D341Med (cell line): Measurements from ENCODE around the gene ANGPT4.
"Not testable (repeated sequence)": the region's sequence is repeated elsewhere in the genome, so short reads cannot be mapped to it uniquely, and the experiment has no call there.

Experiments used
- DNase-seq: peaks from one replicate; pipeline ENCODE4 v3.0.0; 2012; ENCODE audit warnings: low spot score

Gene ANGPT4

DNA sequence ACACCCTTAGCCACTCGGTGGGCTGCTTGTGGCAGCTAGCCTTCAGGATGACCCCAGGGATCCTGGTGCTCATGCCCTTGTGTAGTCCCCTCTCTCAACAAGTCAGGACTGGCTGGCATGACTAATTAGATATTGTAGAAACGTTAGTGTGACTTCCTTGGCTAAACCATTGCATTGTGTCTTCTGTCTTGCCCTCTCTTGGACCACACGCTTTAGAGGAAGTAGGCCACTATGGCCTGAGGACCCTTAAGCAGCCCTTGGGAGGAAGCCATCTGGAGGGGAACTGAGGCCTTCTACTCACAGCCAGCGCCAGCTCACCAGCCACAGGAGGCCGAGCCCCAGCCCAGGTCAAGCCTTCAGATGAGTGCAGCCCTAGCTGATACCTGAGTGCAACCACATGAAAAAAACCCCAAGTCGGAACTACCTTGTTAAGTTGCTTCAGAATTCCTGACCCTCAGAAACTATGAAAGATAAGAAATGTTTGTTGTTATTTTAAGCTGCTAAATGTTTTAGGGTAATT lies 10.1 kb downstream of the ANGPT4 start:
- DNase-seq = no peak

DNA sequence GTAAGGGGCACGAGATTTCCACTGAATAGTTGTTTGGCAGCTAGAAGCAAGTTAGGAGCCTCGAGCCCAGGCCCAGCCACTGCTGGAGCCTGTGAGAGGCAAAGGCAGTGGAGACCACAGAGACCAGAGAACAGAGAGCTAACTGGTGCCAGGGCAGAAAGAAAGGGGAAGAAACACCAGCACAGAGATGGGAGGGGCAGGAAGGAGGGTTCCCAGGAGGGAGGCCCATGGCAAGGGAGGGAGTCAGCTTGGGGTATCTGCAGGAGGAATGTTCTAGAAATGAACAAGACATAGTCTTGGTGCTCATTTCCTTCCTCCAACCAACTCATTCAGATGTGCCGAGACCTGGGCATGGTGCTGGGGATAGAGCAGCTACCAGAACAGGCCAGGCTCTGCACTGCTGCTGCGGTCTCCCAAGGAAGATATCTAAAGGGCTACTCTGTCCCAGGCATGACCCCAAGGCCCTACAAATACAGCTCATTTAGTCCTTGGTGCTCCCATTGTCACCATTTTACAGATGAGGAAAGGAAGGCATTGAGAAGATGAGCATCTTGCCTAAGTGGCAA lies 10.7 kb downstream of the ANGPT4 start:
- no peak for DNase-seq

- no peak for DNase-seq
Measured at GRCh38 chr20:904039-904545, 12.0 kb downstream of the ANGPT4 start.

DNA sequence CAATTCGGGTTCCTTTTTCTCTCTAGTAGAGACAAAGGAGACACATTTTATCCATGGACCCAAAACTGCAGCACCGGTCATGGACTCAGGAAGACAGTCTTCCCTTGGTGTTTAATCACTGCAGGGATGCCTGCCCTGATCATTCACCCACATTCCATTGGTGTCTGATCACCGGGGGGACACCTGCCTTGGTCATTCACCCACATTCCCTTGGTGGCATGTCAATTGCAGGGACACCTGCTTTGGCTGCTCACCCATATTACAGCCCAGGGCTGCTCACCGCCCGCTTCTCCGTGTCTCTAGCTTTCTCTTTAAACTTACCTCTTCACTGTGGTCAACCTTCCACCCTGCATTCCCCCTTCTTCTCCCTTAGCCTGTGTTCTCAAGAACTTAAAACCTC lies 18.7 kb downstream of the ANGPT4 start:
- not testable (repeated sequence) for DNase-seq

DNA sequence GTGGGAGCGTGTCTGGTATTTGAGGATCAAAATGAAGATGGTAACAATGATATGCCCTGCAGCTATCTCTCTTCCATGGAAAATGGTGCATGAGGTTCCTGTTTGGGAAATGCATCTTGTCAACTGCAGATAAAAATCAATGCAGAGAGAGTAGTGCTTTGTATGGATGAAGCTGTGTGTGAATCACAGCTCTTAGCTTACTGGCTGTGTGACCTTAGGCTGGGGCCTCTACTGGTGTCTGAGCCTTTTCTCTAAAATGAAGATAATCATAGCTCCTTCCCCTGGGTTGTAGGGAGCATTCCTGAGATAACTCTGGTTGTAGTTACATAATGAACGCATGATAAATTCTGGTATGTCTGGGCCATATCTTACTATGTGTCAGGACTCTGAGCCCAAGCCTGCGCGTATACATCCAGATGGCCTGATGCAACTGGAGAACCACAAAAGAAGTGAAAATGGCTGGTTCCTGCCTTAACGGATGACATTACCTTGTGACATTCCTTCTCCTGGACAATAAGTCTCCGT lies 19.6 kb downstream of the ANGPT4 start:
- no peak for DNase-seq

DNA sequence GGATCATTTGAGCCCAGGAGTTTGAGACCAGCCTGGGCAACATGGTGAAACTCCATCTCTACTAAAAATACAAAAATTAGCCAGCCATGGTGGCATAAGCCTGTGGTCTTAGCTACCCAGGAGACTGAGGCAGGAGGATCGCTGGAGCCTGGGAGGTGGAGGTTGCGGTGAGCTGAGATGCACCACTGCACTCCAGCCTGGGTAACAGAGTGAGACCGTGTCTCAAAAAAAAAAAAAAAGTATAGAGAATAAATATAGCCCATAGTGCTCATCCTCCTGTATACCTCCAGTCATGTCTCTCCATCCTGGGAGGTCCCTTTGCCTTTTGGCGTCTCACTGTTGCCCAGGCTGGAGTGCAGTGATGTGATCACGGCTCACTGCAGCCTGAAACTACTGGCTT lies 23.8 kb downstream of the ANGPT4 start:
- not testable (repeated sequence) for DNase-seq

DNA sequence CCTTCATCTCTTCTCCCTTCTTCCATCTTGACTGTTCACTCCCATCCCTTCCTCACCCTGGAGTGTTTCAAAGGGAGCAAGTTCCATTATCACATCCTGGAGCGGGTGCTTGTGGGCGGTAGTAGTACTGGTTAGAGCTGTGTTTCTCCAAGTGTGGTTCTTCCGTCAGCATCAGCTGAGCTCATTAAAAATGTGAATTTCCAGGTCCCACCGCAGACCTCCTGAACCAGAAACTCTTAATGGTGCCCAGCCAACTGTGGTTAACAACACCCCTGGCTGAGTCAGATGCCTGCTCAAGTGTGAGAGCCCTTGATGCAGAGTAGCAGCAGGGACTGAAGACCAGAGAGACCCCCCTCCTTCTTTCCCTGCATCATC lies 24.4 kb downstream of the ANGPT4 start:
- no peak for DNase-seq

GRCh38 chr20:891058-891705 lies 25.0 kb downstream of the ANGPT4 start:
- no peak for DNase-seq

DNA sequence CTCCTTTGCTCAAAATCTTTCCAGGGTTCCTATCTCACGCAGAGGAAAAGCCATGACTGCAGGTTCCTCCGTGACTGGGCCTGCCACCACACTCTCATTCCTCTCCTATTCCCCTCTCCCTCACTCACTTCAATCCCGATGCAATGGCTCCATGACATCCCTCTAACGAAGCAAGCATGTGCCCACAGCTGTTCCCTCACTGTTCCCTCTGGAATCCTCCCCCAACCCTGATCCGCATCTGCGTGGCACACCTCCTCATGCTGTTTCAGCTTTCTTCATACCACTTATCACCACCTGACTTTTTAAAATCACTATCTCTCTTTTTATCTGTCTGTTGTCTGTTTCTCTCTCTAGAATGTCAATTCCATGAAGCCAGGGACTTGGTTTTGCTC lies 25.5 kb downstream of the ANGPT4 start:
- no peak for DNase-seq

DNA sequence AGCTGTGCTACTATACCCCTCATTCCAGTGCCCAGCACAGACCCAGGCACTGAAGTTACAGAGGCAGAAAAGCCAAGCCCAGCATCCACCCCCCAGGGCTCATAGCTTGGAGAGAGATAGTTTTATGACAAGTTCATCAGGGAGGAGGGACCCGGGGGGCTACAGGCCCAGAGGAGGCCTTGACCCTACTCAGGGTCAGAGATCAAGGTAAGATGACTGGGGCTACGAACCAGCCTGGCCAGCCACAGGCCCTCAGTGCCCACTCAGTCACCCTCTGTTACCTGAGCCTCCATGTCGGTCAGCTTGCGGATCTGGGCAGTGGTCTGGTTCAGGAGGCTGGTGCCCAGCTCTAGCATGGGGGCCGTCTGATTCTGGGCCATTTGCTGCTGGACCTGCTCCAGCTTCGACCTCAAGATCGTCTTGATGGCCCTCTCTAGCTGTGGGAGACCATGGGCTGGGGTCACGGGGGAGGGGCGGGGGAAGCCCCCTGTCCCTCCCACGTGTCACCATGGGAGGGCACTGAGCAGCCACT lies 26.1 kb downstream of the ANGPT4 start:
- DNase-seq = no peak

GRCh38 chr20:889106-889505 lies 27.0 kb downstream of the ANGPT4 start:
- DNase-seq = no peak

DNA sequence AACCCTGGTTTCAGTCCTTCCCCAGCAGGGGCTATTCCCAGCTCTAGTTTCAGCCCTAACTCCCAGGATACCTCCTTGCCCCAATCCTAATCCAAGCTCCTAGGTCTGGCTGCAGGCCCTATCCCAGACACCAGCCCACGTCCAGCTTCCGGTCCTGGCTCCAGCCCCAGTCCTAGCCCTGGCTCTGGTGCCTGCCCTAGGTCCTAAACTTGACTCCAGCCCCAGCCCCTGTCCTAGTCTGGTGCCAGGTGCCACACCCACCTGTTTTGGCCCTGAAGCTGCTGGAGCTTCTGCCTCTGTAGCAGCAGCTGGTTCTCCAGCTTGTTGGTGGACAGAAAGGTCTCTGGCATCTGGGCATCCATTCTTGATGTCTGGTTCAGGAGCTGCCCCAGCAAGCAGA lies 28.1 kb downstream of the ANGPT4 start:
- DNase-seq = no peak

- no peak for DNase-seq
Measured at GRCh38 chr20:887137-887536, 29.0 kb downstream of the ANGPT4 start.

- peak; percentile 67 for DNase-seq
Measured at GRCh38 chr20:884983-885952, 30.9 kb downstream of the ANGPT4 start.

GRCh38 chr20:881783-882144 lies 34.4 kb downstream of the ANGPT4 start:
- no peak for DNase-seq

GRCh38 chr20:881051-881782 lies 34.9 kb downstream of the ANGPT4 start:
- no peak for DNase-seq

DNA sequence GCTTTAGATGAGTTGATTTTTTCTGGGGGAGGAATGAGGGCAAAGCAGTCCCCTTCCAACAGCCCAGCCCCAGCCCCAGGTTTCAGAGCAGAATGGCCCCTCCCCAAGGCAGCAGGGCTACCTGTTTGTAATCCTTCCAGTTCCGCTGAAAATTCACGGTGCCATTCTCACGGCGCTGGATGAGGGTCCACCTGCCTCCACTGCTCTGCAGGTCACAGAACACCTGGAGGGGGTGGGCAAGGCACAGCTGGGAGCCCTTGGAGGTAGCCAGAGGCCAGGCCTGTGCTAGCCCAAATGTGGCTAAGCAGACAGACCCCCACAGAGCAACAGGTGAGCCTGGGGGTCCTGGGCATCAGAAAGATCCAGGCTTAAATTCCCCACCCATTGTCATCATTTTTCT lies 36.5 kb downstream of the ANGPT4 start:
- no peak for DNase-seq

- no peak for DNase-seq
Measured at GRCh38 chr20:878511-879307, 37.4 kb downstream of the ANGPT4 start.

GRCh38 chr20:877814-878213 lies 38.3 kb downstream of the ANGPT4 start:
- no peak for DNase-seq

DNA sequence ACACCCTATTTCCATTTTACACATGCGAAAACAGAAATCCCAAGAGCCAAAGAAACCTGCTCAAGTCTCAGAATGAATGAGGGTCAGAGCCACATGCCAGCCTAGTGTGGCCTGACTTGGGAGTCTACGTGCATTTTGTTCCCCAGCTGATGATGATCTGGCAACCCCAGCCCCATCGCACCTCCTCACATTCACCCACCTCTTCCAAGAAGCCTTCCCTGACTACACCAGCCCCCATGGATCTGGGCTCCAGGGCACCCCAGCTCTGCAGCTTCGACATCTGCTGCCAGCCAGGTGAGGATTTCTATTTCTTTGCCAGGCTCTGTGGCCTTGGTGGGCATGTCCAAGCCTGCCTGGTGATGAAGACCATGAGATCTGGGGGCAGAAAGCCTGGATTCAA lies 41.0 kb downstream of the ANGPT4 start:
- DNase-seq = no peak
